MCF 10A (cell line): Measurements from ENCODE around the gene ATP5F1B. TPM values are rescaled to one million over a fixed set of nuclear protein-coding genes. Genes with fewer than 3 reads are reported as not detected.

Experiments
- Bru-seq: library from RNA; stranded (reverse); fragments of 400-500 nt; gene quantifications from one replicate; lab custom pipeline; 2021; lab: Mats Ljungman, UMichigan
- BruChase-seq, 2 experiments: library from RNA; stranded (reverse); fragments of 400-500 nt; gene quantifications; one replicate each; lab custom pipeline; 2021; lab: Mats Ljungman, UMichigan
- BruUV-seq: library from RNA; stranded (reverse); fragments of 400-500 nt; replicated peaks from 2 replicates; lab custom pipeline; 2021; lab: Mats Ljungman, UMichigan
- CTCF ChIA-PET: fragments of 300-600 bp; sonication (Branson Sonifier 250); formaldehyde crosslinking; extraction: SDS; loops from one replicate; lab custom pipeline; 2021; ENCODE audit warnings: antibody characterized with exemption, inconsistent platforms; lab: Yijun Ruan, JAX
- POLR2A ChIA-PET: fragments of 300-600, 350-650 bp; sonication (Branson Sonifier 250); formaldehyde crosslinking; extraction: SDS; loops from one replicate; lab custom pipeline; 2020; ENCODE audit warnings: antibody characterized with exemption, inconsistent platforms; lab: Yijun Ruan, JAX
- DNase-seq: peaks from one replicate; pipeline ENCODE4 v3.0.0-alpha.2; 2018; ENCODE audit not compliant: unreplicated experiment
- H3K27ac Mint-ChIP-seq: one replicate; pipeline ENCODE4 v1.8.0; 2022; ENCODE audit warnings: mild to moderate bottlenecking, low read depth, mixed read lengths; ENCODE audit not compliant: unreplicated experiment
- H3K27me3 Mint-ChIP-seq: one replicate; pipeline ENCODE4 v1.8.0; 2022; ENCODE audit warnings: mixed read lengths; ENCODE audit not compliant: insufficient read depth, unreplicated experiment
- H3K36me3 Mint-ChIP-seq: one replicate; pipeline ENCODE4 v1.8.0; 2022; ENCODE audit warnings: mild to moderate bottlenecking, moderate library complexity, mixed read lengths; ENCODE audit not compliant: insufficient read depth, unreplicated experiment
- H3K4me1 Mint-ChIP-seq: one replicate; pipeline ENCODE4 v1.8.0; 2022; ENCODE audit warnings: mixed read lengths; ENCODE audit not compliant: insufficient read depth, unreplicated experiment
- H3K4me3 Mint-ChIP-seq: one replicate; pipeline ENCODE4 v1.8.0; 2022; ENCODE audit warnings: mild to moderate bottlenecking, moderate library complexity, mixed read lengths; ENCODE audit not compliant: unreplicated experiment
- H3K9me3 Mint-ChIP-seq: one replicate; pipeline ENCODE4 v1.8.0; 2022; ENCODE audit warnings: mixed read lengths; ENCODE audit not compliant: unreplicated experiment
- intact Hi-C: fragments of 100-400 bp; cut with micrococcal nuclease; formaldehyde crosslinking; loops from 2 replicates; pipeline ENCODE4 v1.14.1; 2022
- long read RNA-seq: library from polyadenylated mRNA; stranded (forward); transcript quantifications from one replicate; pipeline ENCODE4 v2.0.0, GENCODE V29; 2022
- total RNA-seq: library from RNA; stranded (reverse); gene quantifications from 2 replicates; pipeline ENCODE4 v1.2.3, GENCODE V29; 2022
- TF ChIP-seq, protein P1 (sequence below): fragments of 200-600 bp; IDR thresholded peaks from one replicate; pipeline ENCODE4 v1.8.0; 2022; ENCODE audit warnings: antibody characterized with exemption, mild to moderate bottlenecking; ENCODE audit not compliant: unreplicated experiment

ATP5F1B gene
- 719 and 909 TPM in 2 replicates for total RNA-seq
- percentile 97 among the genes with signal in this experiment for Bru-seq, nascent RNA
- percentile 100 among the genes with signal in this experiment for BruChase-seq, experiment 1, labeled RNA remaining after a 6-hour chase
- percentile 99 among the genes with signal in this experiment for BruChase-seq, experiment 2, labeled RNA remaining after a 2-hour chase
- long read RNA-seq, transcript ATP5F1B-208 (2 exons, 457 nt) = minor isoform, 15 of 1,212 reads
- long read RNA-seq, transcript ATP5F1B-201 (10 exons, 1,839 nt) = major isoform, 1,094 of 1,212 reads
- long read RNA-seq, partial matches to known transcripts = 58 of 1,212 reads
- long read RNA-seq, other reads (novel, unspliced or antisense) = 45 of 1,212 reads

DNA sequence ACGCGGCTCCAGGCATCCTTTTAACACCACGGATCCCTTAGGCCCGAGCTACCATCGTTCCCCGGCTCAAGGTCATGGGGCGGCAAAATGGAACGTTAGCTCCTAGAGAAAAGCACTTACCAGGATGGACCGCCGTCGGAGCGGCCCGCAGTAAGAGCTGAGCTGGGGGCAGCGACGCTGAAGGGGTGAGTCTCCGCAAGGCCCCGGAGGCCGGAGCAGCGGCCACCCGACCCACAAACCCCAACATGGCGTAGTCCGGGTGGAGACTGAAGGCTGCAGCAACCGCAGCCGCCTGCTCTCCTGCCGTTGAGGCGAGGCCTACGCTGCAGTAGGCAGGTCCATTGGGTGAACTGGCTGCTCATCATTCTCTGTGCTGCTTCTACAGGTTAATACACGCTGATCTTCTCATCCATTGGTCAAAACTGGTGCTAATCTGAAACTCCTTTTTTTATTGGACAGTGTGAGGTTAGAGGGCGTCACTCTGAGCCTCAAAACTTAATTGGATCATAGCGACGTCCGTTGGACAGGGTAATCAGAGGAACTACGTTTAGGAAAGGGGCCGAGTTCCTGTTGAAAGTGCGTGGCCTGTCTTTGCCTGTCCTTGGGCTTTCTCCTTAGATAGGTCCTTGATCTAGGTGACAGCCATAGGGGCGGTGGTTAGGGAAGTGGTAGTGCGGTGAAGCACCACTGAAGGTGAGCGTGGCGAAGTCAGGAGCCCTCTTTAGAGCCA, at the start of gene ATP5F1B:
ATP5F1B (minus strand) TSS at position 268 of the 730 bp plus-strand sequence; CDS start at position 247, 21 bp downstream.
- CTCF ChIA-PET = interaction anchor here (0.8 to 3.7 kb wide), 3 partner anchors 10 to 34 kb away, joined by 3 to 36 read pairs (median 4); no protein-coding TSS in a partner anchor
- H3K36me3 Mint-ChIP-seq = peaks cover 52% of the 10 kb centered on the region
- H3K27me3 Mint-ChIP-seq = no peaks in the 10 kb centered on the region
- BruUV-seq = no TSS peak
- H3K9me3 Mint-ChIP-seq = no peaks in the 10 kb centered on the region
- H3K4me3 Mint-ChIP-seq = peak within 1 kb of the TSS; percentile 74
- H3K27ac Mint-ChIP-seq = peak within 1 kb of the TSS; percentile 93
- peak; percentile 100 for DNase-seq
- POLR2A ChIA-PET = interaction anchor here (0.6 to 5.8 kb wide), 31 partner anchors 8 to 465 kb away, joined by 3 to 115 read pairs (median 4); partner anchors contain the start of genes BAZ2A, CNPY2, NACA and PAN2
- H3K4me1 Mint-ChIP-seq = peaks cover 9% of the 10 kb centered on the region
- TF ChIP-seq, protein P1, sequence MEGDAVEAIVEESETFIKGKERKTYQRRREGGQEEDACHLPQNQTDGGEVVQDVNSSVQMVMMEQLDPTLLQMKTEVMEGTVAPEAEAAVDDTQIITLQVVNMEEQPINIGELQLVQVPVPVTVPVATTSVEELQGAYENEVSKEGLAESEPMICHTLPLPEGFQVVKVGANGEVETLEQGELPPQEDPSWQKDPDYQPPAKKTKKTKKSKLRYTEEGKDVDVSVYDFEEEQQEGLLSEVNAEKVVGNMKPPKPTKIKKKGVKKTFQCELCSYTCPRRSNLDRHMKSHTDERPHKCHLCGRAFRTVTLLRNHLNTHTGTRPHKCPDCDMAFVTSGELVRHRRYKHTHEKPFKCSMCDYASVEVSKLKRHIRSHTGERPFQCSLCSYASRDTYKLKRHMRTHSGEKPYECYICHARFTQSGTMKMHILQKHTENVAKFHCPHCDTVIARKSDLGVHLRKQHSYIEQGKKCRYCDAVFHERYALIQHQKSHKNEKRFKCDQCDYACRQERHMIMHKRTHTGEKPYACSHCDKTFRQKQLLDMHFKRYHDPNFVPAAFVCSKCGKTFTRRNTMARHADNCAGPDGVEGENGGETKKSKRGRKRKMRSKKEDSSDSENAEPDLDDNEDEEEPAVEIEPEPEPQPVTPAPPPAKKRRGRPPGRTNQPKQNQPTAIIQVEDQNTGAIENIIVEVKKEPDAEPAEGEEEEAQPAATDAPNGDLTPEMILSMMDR = no peak
- intact Hi-C loops = loop anchor here (1.0 kb wide), 1 partner anchor 9 kb away; no protein-coding TSS in a partner anchor

DNA sequence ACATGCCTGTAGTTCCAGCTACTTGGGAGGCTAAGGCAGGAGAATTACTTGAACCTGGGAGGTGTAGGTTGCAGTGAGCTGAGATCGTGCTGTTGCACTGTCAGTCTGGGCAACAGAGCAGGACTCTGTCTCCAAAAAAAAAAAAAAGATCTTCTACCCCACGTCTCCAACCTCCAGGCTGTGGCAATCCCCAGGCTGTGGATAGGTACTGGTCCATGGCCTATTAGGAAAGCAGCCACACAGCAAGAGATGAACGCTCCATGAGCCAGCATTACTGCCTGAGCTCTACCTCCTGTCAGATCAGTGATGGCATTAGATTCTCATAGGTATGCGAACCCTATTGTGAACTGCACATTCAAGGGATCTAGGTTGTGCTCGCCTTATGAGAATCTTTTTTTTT, 48.4 kb upstream of the ATP5F1B start:
- no peaks in the 10 kb centered on the region for H3K27me3 Mint-ChIP-seq
- no peak overlapping the region for H3K27ac Mint-ChIP-seq
- no peaks in the 10 kb centered on the region for H3K9me3 Mint-ChIP-seq
- no peak for DNase-seq
- BruUV-seq = no TSS peak
- POLR2A ChIA-PET = interaction anchor here (1.2 kb wide), 1 partner anchor 9 kb away, joined by 3 read pairs; no protein-coding TSS in a partner anchor
- no peaks in the 10 kb centered on the region for H3K36me3 Mint-ChIP-seq
- H3K4me3 Mint-ChIP-seq = no peak overlapping the region
- intact Hi-C loops = no loop called here
- no peaks in the 10 kb centered on the region for H3K4me1 Mint-ChIP-seq
- CTCF ChIA-PET = no interaction called here
- TF ChIP-seq, protein P1 = no peak

DNA sequence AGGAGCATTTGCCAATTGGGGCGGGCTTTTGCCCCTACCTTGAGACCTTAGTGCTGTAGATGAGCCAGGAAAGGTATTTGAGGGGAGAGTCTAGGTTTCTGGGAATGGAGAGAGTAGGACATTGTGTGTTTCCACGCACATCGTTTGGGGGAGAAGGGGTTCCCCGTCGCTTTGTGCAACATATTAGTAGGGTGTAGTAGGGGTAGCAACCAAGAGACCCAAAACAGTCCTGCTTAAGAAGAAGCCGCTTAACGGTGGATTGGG, 43.0 kb upstream of the ATP5F1B start:
- intact Hi-C loops = loop anchor here (1.0 kb wide), 1 partner anchor 37 kb away; the partner anchor contains the start of gene NACA
- Mint-ChIP-seq H3K27ac (peak overlapping the region; percentile 97), H3K27me3 (no peaks in the 10 kb centered on the region), H3K4me1 (peaks cover 5% of the 10 kb centered on the region), H3K9me3 (no peaks in the 10 kb centered on the region), H3K4me3 (peak overlapping the region; percentile 89), H3K36me3 (peaks cover 39% of the 10 kb centered on the region)
- TF ChIP-seq, protein P1 = no peak
- ChIA-PET POLR2A (interaction anchor here (0.5 to 8.2 kb wide), 32 partner anchors 10 to 936 kb away, joined by 3 to 181 read pairs (median 4); partner anchors contain the start of genes ATP5F1B, BAZ2A, NACA and NEMP1), CTCF (interaction anchor here (1.5 to 2.3 kb wide), 2 partner anchors 21 to 52 kb away, joined by 5 to 9 read pairs; no protein-coding TSS in a partner anchor)
- TSS peak; percentile 97 for BruUV-seq
- DNase-seq = no peak
